Neural cell (in vitro differentiated cells): Measurements from ENCODE around the gene KCNAB1.

Experiments
- CTCF ChIP-seq: fragments of 450-650 bp; IDR thresholded peaks from 2 replicates; pipeline ENCODE4 v1.5.1; 2014; ENCODE audit warnings: antibody characterized with exemption, mild to moderate bottlenecking, moderate library complexity; ENCODE audit not compliant: poor library complexity, severe bottlenecking
- EP300 ChIP-seq: fragments of 450-650 bp; conservative IDR thresholded peaks from 2 replicates; pipeline ENCODE4 v1.6.1; 2014; ENCODE audit warnings: antibody characterized with exemption, mild to moderate bottlenecking, moderate library complexity; ENCODE audit not compliant: poor library complexity, severe bottlenecking
- EZH2 ChIP-seq: fragments of 200-600, 300-800 bp; shearing (Covaris generic), sonication (generic); IDR thresholded peaks from 2 replicates; pipeline ENCODE4 v1.6.1; 2014; ENCODE audit warnings: antibody characterized with exemption, low read length, borderline replicate concordance, mild to moderate bottlenecking; ENCODE audit not compliant: insufficient read depth, poor library complexity, severe bottlenecking
- POLR2AphosphoS5 ChIP-seq: IDR thresholded peaks from 2 replicates; pipeline ENCODE4 v1.6.1; 2012

- no peak for TF ChIP-seq CTCF
- no peak for TF ChIP-seq POLR2AphosphoS5
- no peak for TF ChIP-seq EP300
- TF ChIP-seq EZH2, result no peak
Measured at GRCh38 chr3:156586905-156587759, 466.8 kb downstream of the KCNAB1 start.
